ENCODE data around the gene LRRC74B. TPM values are rescaled to one million over a fixed set of nuclear protein-coding genes. Genes with fewer than 3 reads are reported as not detected.
"Not testable (repeated sequence)": the region's sequence is repeated elsewhere in the genome, so short reads cannot be mapped to it uniquely, and the experiment has no call there.

The LRRC74B gene
- polyA plus RNA-seq, 2 of the 4 experiments (the other 2 are of a cell fraction), result 0.08 to 0.10 TPM

DNA sequence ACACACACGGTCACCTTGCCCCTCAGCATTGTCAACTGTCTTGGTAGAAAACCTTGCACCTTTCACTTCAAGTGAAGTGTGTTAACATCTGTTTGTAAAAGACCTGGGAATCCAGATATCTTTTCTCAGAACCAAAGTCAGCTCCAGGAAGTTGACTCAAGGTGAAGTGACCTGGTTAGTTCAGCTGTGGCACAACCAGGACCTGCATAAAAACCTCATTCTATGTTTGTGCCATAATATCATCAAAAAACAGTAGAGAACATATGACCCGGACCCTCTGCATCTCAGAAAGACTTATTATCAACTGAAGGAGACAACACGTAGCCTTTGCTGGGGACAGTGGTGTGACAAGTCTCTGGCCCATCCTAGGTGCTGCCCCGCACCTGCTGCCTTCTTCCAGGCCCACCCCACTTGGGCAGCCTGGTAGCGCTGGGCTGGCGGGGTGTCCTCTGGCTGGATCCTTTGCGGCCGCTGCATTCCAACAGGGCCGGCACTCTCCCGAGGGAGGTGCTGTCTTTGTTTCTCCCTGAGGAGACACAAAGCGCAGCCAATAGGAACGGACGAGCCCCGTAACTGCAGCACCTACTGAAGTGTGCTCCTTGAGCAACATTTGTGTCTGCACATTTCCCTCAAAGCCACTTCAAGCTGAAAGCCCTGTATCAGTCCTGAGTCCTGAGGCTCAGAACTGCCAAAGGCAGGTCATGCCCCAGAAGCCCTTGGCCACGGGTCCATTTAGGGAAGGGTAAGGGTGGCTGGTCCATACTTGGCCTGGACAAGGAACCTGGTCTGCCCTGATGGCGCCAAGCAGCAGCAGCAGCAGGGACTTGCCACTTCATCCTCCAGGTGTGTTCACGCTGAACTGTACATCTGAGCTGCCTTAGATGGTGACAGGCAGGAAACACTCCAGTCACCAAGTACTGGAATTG lies 25.2 kb downstream of the LRRC74B start:
- ChIA-PET POLR2A (no interaction called here), CTCF (no interaction called here)
- no peak for ATAC-seq
- DNase-seq (ENCODE audit: low read depth in 1 of 2, low spot score in 1 of 2), result no peak
- Histone ChIP-seq H3K4me1 (peaks cover 3% of the 10 kb centered on the region; the same call in 1 of the 3 replicates), H3K4me3 (no peak overlapping the region), H3K4me2 (no peak overlapping the region), H3K9me3 (no peaks in the 10 kb centered on the region), H3K27ac (no peak overlapping the region)
- WGBS (ENCODE audit: missing lambda C conversion rate), result 56% methylated on average over 12 of the region's 17 CpGs
- no peak for FAIRE-seq
- TF ChIP-seq SMC3 (IDR thresholded peaks at IDR 0.05), result no peak

- H3K4me2 ChIP-seq; H3K4me1 ChIP-seq; FAIRE-seq; DNase-seq (ENCODE audit: low read depth in 1 of 2, low spot score in 1 of 2); H3K27ac ChIP-seq; ATAC-seq; POLR2A ChIA-PET; H3K4me3 ChIP-seq; H3K9me3 ChIP-seq: not testable (repeated sequence)
- 64% methylated on average over 8 of the region's 8 CpGs for WGBS (ENCODE audit: missing lambda C conversion rate)
- CTCF ChIA-PET, result interaction anchor here (0.8 kb wide), 1 partner anchor 30 kb away, joined by 4 read pairs; no protein-coding TSS in a partner anchor
These were observed 26.1 kb downstream of the LRRC74B start for GRCh38 chr22:21071796-21072195.

DNA sequence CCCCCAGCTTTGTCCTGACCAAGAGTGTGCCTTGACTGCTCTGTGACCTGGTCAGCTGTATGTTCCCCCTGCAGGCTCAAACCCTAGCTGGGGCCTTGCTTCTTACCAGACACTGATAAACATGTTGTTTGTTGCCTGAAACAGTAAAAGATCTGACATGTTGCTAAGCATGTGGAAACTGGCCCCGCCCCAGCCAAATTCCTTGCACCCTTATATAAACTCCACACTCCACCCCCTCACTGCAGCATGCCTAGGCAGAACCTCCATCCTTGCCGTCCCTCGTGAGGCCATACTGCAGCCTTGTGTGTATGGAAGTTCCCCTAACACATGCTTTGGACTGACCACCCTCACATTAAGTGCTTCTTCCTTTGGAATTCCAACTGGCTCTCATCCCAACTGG lies 27.3 kb downstream of the LRRC74B start:
- no peaks in the 10 kb centered on the region for H3K9me3 ChIP-seq
- no peak for DNase-seq (ENCODE audit: low read depth in 1 of 2, low spot score in 1 of 2)
- no peak for ATAC-seq
- no peak overlapping the region for H3K27ac ChIP-seq
- peaks cover 3% of the 10 kb centered on the region; the same call in 1 of the 3 replicates for H3K4me1 ChIP-seq
- CTCF ChIA-PET, result interaction anchor here (1.2 to 1.5 kb wide), 2 partner anchors 26 to 30 kb away, joined by 3 to 4 read pairs; no protein-coding TSS in a partner anchor
- H3K4me2 ChIP-seq, result no peak overlapping the region
- TF ChIP-seq, protein P1, sequence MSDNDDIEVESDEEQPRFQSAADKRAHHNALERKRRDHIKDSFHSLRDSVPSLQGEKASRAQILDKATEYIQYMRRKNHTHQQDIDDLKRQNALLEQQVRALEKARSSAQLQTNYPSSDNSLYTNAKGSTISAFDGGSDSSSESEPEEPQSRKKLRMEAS (IDR thresholded peaks at IDR 0.05), result no peak
- no peak for TF ChIP-seq TFCP2L1 (CRISPR knock-in tag; IDR thresholded peaks at IDR 0.05)
- no peak for TF ChIP-seq FOXS1 (CRISPR knock-in tag; IDR thresholded peaks at IDR 0.05)
- no peak for TF ChIP-seq SMC3 (IDR thresholded peaks at IDR 0.05)
- no peak for TF ChIP-seq EP300 (IDR thresholded peaks at IDR 0.05)
- no peak for TF ChIP-seq HOXB13 (CRISPR knock-in tag; IDR thresholded peaks at IDR 0.05; ENCODE audit: low read depth)
- no peak for TF ChIP-seq JUN (IDR thresholded peaks at IDR 0.05)
- no peak for TF ChIP-seq CBX2 (IDR thresholded peaks at IDR 0.05; ENCODE audit: borderline replicate concordance, low read depth)
- no peak for TF ChIP-seq POLR2AphosphoS2 (conservative IDR thresholded peaks at IDR 0.05; ENCODE audit: low read length)
- TF ChIP-seq, protein P2, sequence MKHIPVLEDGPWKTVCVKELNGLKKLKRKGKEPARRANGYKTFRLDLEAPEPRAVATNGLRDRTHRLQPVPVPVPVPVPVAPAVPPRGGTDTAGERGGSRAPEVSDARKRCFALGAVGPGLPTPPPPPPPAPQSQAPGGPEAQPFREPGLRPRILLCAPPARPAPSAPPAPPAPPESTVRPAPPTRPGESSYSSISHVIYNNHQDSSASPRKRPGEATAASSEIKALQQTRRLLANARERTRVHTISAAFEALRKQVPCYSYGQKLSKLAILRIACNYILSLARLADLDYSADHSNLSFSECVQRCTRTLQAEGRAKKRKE (CRISPR knock-in tag; IDR thresholded peaks at IDR 0.05; ENCODE audit: low read depth), result no peak
- no peak for TF ChIP-seq HDAC2 (IDR thresholded peaks at IDR 0.05)
- no peak for TF ChIP-seq USF2 (IDR thresholded peaks at IDR 0.05)
- TF ChIP-seq, protein P3, sequence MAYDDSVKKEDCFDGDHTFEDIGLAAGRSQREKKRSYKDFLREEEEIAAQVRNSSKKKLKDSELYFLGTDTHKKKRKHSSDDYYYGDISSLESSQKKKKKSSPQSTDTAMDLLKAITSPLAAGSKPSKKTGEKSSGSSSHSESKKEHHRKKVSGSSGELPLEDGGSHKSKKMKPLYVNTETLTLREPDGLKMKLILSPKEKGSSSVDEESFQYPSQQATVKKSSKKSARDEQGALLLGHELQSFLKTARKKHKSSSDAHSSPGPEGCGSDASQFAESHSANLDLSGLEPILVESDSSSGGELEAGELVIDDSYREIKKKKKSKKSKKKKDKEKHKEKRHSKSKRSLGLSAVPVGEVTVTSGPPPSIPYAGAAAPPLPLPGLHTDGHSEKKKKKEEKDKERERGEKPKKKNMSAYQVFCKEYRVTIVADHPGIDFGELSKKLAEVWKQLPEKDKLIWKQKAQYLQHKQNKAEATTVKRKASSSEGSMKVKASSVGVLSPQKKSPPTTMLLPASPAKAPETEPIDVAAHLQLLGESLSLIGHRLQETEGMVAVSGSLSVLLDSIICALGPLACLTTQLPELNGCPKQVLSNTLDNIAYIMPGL (CRISPR knock-in tag; IDR thresholded peaks at IDR 0.05; ENCODE audit: borderline replicate concordance), result no peak
- TF ChIP-seq CHD2 (IDR thresholded peaks at IDR 0.05; ENCODE audit: low read length, partially characterized antibody), result no peak
- POLR2A ChIA-PET, result no interaction called here
- H3K4me3 ChIP-seq, result no peak overlapping the region
- 83% methylated on average over 3 of the region's 3 CpGs for WGBS (ENCODE audit: missing lambda C conversion rate)
- no peak for FAIRE-seq
